ENCODE data around the gene NR2C1.

GRCh38 chr12:95096852-95097251, 23.4 kb upstream of the NR2C1 start:
- TF ChIP-seq CTCF (IDR thresholded peaks at IDR 0.05) (no peak), POLR2A (IDR thresholded peaks at IDR 0.05) (no peak)
